NB4 (cell line): ENCODE data around the gene NISCH.

Experiments
- DNase-seq: peaks from one replicate; pipeline ENCODE4 v3.0.0; 2010; ENCODE audit warnings: low read depth
- H3K4me3 ChIP-seq: one replicate; pipeline ENCODE4 v1.5.1; 2011; ENCODE audit warnings: mild to moderate bottlenecking, low read depth, low read length, moderate library complexity
- MYC ChIP-seq: IDR thresholded peaks from 2 replicates; pipeline ENCODE4 v1.6.1; 2011; ENCODE audit warnings: low read depth, low read length
- POLR2A ChIP-seq: IDR thresholded peaks from 2 replicates; pipeline ENCODE4 v1.6.1; 2011; ENCODE audit warnings: mild to moderate bottlenecking; ENCODE audit not compliant: insufficient read length; ENCODE audit errors: extremely low read depth
- TF ChIP-seq, protein P1 (sequence below): IDR thresholded peaks from 2 replicates; pipeline ENCODE4 v1.6.1; 2011; ENCODE audit warnings: low read depth, low read length
- TF ChIP-seq, protein P2 (sequence below): IDR thresholded peaks from one replicate; pipeline ENCODE4 v1.5.1; 2012; ENCODE audit warnings: low read depth, low read length

Gene NISCH

DNA sequence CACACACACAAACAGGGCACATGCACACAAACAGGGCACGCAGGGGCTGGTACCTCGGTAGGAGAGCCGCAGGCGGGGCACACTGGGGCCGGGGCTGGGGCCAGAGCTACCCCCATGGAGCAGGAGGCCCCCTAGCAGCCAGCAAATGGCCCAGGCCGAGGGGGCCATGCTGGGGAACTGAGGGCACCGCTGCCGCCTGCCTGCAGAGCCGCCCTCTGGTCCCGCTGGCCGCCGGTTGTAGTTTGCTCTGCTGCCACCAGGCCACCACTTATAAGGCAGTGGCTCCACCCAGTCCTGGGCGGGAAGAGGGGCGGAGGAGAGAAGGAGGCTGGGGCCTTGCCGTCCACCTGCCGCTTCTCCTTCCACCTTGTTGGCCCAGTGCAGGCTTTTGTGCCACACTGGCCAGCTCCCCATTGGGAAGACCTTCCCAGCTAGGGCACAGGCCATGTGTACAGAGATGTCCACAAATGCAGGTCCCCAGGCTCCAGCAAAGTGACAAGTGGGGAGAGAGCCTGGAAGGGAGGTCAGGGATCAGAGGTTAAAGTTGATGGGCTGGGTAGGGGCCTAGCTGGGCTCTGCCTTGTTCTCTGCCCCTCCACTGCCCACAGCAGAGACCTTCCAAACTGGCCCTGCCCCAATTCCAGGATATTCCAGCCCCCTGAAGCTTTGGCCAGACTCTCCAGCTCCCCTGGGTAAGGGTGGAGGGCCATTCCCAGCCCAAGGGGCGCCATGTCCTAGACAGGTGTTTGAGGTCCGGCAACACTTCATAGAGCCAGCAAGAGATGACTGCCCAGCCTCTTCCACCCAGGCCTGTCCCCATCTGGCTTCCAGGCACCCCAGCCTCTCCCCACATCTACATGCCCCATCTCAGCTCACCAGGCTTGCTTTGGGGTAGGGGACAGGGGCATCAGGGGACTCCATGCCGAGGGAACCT is 10.3 kb upstream of the NISCH start, which contains the start of gene SEMA3G:
Gene SEMA3G, minus strand, starts transcription at position 244 of the 934 bp plus-strand sequence. Its CDS starts 76 bp downstream, at position 168.
- TF ChIP-seq, protein P1, sequence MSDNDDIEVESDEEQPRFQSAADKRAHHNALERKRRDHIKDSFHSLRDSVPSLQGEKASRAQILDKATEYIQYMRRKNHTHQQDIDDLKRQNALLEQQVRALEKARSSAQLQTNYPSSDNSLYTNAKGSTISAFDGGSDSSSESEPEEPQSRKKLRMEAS, result 0 out of 2 replicates have a peak, but pooled peaks have one; percentile 10
- TF ChIP-seq, protein P2, sequence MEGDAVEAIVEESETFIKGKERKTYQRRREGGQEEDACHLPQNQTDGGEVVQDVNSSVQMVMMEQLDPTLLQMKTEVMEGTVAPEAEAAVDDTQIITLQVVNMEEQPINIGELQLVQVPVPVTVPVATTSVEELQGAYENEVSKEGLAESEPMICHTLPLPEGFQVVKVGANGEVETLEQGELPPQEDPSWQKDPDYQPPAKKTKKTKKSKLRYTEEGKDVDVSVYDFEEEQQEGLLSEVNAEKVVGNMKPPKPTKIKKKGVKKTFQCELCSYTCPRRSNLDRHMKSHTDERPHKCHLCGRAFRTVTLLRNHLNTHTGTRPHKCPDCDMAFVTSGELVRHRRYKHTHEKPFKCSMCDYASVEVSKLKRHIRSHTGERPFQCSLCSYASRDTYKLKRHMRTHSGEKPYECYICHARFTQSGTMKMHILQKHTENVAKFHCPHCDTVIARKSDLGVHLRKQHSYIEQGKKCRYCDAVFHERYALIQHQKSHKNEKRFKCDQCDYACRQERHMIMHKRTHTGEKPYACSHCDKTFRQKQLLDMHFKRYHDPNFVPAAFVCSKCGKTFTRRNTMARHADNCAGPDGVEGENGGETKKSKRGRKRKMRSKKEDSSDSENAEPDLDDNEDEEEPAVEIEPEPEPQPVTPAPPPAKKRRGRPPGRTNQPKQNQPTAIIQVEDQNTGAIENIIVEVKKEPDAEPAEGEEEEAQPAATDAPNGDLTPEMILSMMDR, result peak; percentile 41
- TF ChIP-seq POLR2A (peak; percentile 80), MYC (no peak)
- H3K4me3 ChIP-seq, result peak within 1 kb of the TSS; percentile 56
- peak; percentile 85 for DNase-seq

- DNase-seq, result no peak
- no peak overlapping the region for H3K4me3 ChIP-seq
- TF ChIP-seq, protein P2, result no peak
- TF ChIP-seq MYC (no peak), POLR2A (no peak)
- TF ChIP-seq, protein P1, result no peak
These were observed 9.4 kb upstream of the NISCH start for GRCh38 chr3:52446042-52446441.

DNA sequence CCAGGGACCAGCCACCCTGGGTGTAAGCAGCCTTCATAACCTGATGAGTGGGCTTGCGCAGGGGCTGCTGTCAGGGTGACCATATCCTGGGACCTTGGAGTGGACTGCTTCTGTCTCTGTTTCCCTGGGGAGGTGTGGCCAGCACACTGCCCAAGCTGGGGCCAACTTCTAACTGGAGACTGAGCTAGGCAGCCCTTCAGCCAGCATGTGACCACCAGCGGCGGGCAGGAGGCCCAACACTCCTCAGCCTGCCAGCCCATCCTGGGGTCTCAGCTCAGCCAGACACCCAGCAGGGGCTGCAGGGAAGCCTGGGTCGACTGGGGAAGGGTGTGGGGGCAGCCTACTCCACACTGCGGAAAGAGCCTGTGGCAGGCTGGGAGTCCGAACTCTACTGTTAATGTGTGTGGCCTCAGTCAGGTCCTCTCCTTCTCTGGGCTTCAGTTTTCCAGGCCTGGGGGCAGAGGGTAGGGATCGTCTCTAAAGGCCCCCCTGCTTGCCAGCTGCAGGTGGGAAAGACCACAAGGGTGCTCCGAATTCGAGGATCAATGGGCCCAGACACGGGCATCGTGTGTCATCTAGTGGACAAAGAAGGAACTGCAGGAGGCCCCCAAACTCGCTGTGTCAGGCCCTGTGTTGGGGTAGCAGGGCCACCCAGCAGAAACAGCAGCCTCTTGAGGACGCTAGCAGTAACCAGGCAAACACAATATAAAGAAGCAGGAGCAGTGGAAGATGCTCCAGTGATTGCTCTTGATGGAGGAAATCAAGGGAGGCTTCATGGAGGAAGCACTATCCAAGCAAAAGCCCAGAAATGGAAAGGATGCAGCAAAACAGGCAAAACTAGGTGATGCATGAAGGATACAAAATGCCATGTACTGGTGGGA is 8.5 kb upstream of the NISCH start:
- DNase-seq, result peak; percentile 77
- no peak for TF ChIP-seq MYC
- TF ChIP-seq, protein P2, result peak; percentile 99
- TF ChIP-seq, protein P1, result peak; percentile 23; the same call in 1 of the 2 replicates
- TF ChIP-seq POLR2A, result no peak
- no peak overlapping the region for H3K4me3 ChIP-seq

- DNase-seq, result no peak
- TF ChIP-seq, protein P1, result no peak
- TF ChIP-seq, protein P2, result no peak
- TF ChIP-seq MYC (no peak), POLR2A (no peak)
- no peak overlapping the region for H3K4me3 ChIP-seq
These were observed 7.7 kb upstream of the NISCH start for GRCh38 chr3:52447512-52448355.
